ENCODE results near the gene CLEC18B.

CLEC18B gene

DNA sequence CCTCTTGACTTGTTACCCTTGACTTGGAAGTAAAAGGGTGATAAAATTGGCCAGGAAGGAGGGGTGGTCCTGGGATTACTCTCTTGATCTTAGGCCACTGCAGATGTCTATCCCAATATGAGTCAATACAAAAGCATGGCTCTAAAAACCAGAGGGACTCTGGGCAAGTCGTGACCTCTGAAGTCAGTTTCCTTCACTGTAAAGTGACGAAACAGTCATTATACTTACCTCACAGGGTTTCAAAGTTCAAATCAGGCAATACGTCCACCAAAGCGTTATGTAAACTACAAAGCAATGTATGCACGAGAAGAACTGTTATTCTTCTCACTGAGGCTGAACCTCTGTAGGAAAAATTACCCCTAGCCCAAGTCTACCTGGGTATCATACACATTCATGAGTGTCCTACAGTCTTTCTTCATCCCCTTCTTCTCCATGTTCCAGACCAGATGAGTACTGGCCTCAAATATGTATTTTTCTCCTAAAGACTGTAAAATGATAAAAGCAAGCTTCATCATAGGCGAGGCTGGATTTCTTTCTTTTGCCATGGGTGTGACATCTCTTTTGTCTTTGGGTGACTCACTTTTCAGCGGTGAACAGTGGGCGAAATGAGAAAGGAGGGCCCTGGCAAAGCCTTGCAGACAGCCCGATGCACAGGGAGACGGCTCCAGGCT, 34.5 kb upstream of the CLEC18B start:
- no peaks in the 10 kb centered on the region for H3K9me3 ChIP-seq
- peaks cover 94% of the 10 kb centered on the region for H3K36me3 ChIP-seq
- no peak overlapping the region for H3K27ac ChIP-seq
- H3K27me3 ChIP-seq, result no peaks in the 10 kb centered on the region
- TF ChIP-seq, protein P1, sequence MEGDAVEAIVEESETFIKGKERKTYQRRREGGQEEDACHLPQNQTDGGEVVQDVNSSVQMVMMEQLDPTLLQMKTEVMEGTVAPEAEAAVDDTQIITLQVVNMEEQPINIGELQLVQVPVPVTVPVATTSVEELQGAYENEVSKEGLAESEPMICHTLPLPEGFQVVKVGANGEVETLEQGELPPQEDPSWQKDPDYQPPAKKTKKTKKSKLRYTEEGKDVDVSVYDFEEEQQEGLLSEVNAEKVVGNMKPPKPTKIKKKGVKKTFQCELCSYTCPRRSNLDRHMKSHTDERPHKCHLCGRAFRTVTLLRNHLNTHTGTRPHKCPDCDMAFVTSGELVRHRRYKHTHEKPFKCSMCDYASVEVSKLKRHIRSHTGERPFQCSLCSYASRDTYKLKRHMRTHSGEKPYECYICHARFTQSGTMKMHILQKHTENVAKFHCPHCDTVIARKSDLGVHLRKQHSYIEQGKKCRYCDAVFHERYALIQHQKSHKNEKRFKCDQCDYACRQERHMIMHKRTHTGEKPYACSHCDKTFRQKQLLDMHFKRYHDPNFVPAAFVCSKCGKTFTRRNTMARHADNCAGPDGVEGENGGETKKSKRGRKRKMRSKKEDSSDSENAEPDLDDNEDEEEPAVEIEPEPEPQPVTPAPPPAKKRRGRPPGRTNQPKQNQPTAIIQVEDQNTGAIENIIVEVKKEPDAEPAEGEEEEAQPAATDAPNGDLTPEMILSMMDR (IDR thresholded peaks at IDR 0.05), result no peak
- H3K4me3 ChIP-seq (ENCODE audit: low read depth in 1 of 2, low read length in 1 of 2), result no peak overlapping the region
- H3K4me1 ChIP-seq (ENCODE audit: control insufficient read depth in 1 of 2, insufficient read depth in 1 of 2, low read depth in 1 of 2, low read length in 1 of 2), result no peaks in the 10 kb centered on the region

DNA sequence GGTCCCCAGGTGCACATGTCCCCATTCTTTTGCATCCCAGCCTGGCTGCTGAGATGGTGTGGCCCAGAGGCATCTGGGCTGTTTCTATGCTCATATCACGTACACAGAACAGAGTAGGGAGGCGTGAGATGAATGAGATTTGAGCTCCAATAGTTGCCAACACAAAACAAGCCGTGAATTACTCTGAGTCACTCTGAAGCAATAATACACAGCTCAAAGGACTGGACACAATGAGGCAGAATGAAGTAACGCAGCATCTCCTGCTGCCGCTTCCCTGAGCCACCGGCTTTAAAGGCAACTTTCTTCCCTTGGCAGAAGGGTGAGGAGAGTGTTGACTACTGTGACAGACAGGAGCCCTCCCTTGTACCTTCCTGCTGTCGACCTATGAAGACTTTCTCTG, 33.9 kb upstream of the CLEC18B start:
- no peaks in the 10 kb centered on the region for H3K27me3 ChIP-seq
- TF ChIP-seq, protein P1 (IDR thresholded peaks at IDR 0.05), result no peak
- no peak overlapping the region for H3K27ac ChIP-seq
- peaks cover 94% of the 10 kb centered on the region for H3K36me3 ChIP-seq
- H3K4me1 ChIP-seq (ENCODE audit: control insufficient read depth in 1 of 2, insufficient read depth in 1 of 2, low read depth in 1 of 2, low read length in 1 of 2), result no peaks in the 10 kb centered on the region
- H3K4me3 ChIP-seq (ENCODE audit: low read depth in 1 of 2, low read length in 1 of 2), result no peak overlapping the region
- H3K9me3 ChIP-seq, result no peaks in the 10 kb centered on the region

DNA sequence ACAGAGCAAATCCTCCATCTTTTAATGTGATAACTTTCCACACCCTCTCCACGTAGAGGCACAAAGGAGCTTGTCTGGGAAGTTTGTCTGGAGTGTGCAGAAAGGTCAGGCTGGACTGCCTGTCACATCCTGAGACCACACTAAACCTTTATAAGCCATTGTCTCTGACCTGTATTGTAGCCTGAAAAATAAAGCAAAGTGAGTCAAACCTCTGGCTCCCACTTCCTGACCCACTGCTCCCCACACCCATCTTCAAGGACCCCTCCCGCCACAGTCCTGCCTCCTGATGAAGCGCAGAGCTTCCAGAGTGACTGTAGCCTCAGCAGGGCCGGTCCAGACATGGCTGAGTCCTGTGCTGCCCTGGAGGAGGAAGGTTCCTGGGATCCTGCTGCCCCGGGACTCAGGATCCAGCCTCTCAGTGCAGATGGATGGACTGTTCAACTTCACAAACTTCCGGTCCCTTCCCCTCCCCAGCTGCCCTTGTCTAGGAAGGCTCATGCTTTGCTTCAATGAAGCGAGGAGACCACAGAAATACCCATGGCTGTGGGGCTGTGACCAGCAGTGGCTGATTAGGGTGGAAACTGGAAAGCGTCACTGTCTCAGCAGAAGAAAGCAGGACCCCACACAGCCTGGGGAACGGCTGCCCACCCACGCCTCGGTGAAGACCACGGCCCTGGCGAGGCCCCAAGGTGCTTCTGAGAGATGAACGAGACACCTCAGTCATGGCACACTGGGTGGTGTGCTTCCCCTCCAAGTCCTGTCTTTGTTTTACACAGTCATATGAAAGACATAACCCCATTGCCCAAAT, 30.9 kb upstream of the CLEC18B start:
- Histone ChIP-seq H3K4me1 (ENCODE audit: control insufficient read depth in 1 of 2, insufficient read depth in 1 of 2, low read depth in 1 of 2, low read length in 1 of 2) (no peaks in the 10 kb centered on the region), H3K4me3 (ENCODE audit: low read depth in 1 of 2, low read length in 1 of 2) (no peak overlapping the region), H3K9me3 (no peaks in the 10 kb centered on the region), H3K27me3 (no peaks in the 10 kb centered on the region), H3K36me3 (peaks cover 91% of the 10 kb centered on the region), H3K27ac (no peak overlapping the region)
- TF ChIP-seq, protein P1 (IDR thresholded peaks at IDR 0.05), result no peak

DNA sequence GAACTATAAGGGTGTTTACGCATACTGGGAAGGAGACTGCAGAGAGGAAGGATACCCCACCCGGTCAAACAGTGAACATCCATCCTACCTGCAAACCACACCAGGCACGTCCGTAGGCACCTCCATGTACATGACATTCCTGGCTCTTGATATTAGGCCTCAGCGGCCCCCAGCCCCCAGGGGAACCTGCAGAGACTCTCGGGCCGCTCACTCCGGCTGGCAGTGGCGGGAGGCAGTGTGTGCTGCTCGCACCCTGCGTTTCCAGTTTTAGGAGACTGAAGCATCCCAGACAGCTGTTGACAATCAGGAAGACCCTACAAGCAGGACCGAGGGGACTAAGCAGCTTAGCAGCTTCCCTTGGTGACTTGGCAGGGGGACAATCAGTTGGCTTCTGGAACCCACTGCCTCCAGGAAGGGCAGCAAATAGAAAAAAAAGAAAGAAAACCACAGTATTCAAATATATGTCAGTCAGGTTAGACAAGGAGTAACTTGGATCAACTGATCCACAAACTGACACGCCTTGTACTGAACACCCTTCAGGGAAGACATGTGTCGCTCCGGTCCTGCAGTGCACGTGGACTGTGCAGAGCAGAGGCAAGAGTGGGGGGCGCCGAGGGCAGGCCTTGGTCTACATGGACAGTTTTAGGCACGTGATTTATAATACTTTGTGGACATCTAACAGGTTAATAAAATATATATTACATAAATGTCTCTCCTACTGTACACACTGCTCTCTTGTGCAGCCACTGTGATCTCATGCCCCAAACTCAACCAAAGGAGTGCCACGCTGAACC, 29.9 kb upstream of the CLEC18B start:
- H3K4me3 ChIP-seq (ENCODE audit: low read depth in 1 of 2, low read length in 1 of 2), result no peak overlapping the region
- H3K36me3 ChIP-seq, result peaks cover 88% of the 10 kb centered on the region

DNA sequence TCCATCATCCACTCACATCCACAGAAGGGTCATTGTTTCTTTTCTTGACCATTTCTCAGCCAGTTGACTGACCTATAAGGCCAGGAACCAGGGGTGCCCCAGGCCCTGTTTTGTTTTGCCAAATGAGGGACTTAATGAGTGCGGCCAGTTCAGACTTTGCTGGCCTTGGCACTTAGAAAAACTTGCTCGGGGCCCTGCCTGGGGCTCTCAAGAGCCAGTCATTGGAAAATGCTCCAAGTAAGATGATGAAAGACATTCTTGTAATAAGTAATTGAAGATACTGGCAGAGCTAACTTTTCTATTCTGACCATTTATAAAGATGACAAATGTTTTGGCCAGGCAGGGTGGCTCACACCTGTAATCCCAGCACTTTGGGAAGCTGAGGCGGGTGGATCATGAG, 29.0 kb upstream of the CLEC18B start:
- TF ChIP-seq, protein P1 (IDR thresholded peaks at IDR 0.05), result no peak
- H3K36me3 ChIP-seq, result peaks cover 79% of the 10 kb centered on the region

More for the DNA sequence above, 29.9 kb upstream of the CLEC18B start:
- TF ChIP-seq, protein P1 (IDR thresholded peaks at IDR 0.05), result no peak
- Histone ChIP-seq H3K9me3 (no peaks in the 10 kb centered on the region), H3K4me1 (ENCODE audit: control insufficient read depth in 1 of 2, insufficient read depth in 1 of 2, low read depth in 1 of 2, low read length in 1 of 2) (no peaks in the 10 kb centered on the region), H3K27me3 (no peaks in the 10 kb centered on the region), H3K27ac (no peak overlapping the region)

More for the DNA sequence above, 29.0 kb upstream of the CLEC18B start:
- Histone ChIP-seq H3K9me3 (no peaks in the 10 kb centered on the region), H3K27me3 (no peaks in the 10 kb centered on the region), H3K4me3 (ENCODE audit: low read depth in 1 of 2, low read length in 1 of 2) (no peak overlapping the region), H3K4me1 (ENCODE audit: control insufficient read depth in 1 of 2, insufficient read depth in 1 of 2, low read depth in 1 of 2, low read length in 1 of 2) (no peaks in the 10 kb centered on the region), H3K27ac (no peak overlapping the region)
